Tongue (tissue), 2 donors: Measurements from ENCODE around the gene FLII. TPM values are rescaled to one million over a fixed set of nuclear protein-coding genes. Genes with fewer than 3 reads are reported as not detected.
A peak's percentile ranks its signal among the peaks of the same experiment; 100 is the strongest.

Experiments
- DNase-seq: peaks from one replicate; pipeline ENCODE4 v3.0.0-alpha.2; 2015
- total RNA-seq: library from RNA; depleted of rRNA; stranded (reverse); fragments of >200 nt; gene quantifications from one replicate; pipeline ENCODE4 v1.2.3, GENCODE V29; 2014

The FLII gene
- total RNA-seq, 1 donor from 2014 or later, result 201 TPM

GRCh38 chr17:18260332-18261145 is 2.0 kb upstream of the FLII start, which contains the start of gene MIEF2:
Gene MIEF2, plus strand, starts transcription at chr17:18260662. Its CDS starts 2,059 bp downstream, at chr17:18262721.
- DNase-seq, result peak; percentile 98

- DNase-seq, result no peak
Observed at GRCh38 chr17:18259621-18260331, 1.2 kb upstream of the FLII start.

- peak; percentile 79 for DNase-seq
Observed at GRCh38 chr17:18257982-18258355, 569 bp downstream of the FLII start.

GRCh38 chr17:18257268-18257981 is 1.1 kb downstream of the FLII start:
- DNase-seq, result no peak

GRCh38 chr17:18256776-18257175 is 1.8 kb downstream of the FLII start:
- DNase-seq, result no peak

- no peak for DNase-seq
Observed at GRCh38 chr17:18256351-18256750, 2.2 kb downstream of the FLII start.

- DNase-seq, result no peak
Observed at GRCh38 chr17:18254888-18255649, 3.5 kb downstream of the FLII start.

DNA sequence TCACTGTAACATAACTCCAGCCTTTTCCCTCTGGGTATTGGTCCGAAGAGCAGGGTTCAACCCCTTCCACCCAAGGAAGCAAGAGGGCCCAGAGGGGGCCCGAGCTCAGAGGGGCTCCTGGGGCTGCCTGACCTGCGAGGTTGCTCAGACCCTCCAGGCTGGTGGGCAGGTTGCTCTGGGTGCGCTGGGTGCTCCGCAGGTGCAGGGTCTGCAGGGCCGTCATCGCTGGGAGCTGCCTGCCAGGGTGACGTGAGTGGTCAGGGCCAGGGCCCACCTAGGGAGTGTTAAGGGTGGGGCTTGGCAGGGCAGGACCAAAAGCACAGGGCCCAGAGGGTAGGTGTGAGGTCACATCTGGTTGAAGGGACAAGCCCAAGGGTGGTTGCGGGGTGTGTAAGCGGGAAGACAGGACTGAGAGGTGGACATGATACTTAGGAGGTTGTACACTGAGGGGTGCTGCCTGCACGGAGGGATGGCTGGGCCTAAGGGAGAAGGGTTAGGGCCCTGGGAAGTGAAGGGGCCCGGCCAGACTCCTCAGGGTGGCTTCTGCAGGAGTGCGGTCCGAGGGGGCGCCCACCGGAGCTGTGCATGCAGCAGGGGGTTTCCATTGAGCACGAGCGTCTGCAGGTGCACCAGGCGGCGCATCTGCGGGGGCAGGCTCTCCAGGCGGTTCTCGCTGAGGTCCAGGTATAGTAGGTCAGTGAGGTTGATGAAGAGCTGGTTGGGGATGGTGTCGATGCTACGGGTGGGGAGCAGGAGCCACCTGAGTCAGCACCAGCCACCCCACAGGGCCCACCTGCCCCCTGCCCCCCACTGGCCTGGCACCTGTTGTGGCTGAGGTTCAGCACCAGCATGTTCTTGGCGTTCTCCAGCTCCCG is 4.4 kb downstream of the FLII start:
- no peak for DNase-seq

- no peak for DNase-seq
Observed at GRCh38 chr17:18253187-18253884, 5.2 kb downstream of the FLII start.

DNA sequence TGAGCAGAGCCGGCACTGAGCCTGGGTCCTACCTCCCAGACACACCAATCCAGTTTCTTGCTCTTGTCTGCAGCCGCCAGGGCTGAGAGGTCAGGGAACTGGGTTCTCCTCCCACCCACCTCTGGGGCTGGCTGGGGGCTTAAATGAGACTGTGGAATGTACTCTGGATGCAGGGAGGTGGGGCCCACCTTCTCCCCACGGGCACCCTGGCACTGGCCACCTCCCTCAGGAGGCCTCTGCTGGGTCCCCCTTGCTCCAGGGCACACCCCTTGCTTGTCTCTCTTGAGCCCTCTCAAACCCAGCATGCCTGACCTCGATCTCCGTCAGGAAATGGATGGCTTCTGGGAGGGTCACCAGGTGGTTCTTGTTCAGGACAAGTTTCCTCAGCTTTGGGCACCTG is 6.4 kb downstream of the FLII start:
- no peak for DNase-seq

DNA sequence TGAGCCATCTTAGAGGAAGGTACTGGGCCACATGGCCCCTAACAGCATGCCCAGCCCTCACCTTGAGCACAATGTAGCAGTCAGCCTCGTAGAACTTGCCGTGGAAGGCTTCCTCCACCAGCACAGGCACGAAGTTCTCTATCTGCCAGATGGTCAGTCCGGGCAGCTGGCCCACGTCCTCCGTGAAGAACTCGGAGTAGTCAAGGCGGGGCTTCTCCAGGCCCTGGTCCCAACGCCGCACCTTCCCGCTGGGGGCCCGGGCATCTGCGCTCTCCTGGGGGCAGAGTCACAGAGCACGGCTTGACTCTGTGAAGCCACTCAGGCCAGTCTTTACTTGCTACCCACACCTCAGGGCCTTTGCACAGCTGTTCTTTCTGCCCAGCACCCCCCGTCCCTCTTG is 7.3 kb downstream of the FLII start:
- DNase-seq, result no peak

GRCh38 chr17:18250708-18251107 is 7.8 kb downstream of the FLII start:
- no peak for DNase-seq

- DNase-seq, result no peak
Observed at GRCh38 chr17:18250259-18250658, 8.3 kb downstream of the FLII start.

DNA sequence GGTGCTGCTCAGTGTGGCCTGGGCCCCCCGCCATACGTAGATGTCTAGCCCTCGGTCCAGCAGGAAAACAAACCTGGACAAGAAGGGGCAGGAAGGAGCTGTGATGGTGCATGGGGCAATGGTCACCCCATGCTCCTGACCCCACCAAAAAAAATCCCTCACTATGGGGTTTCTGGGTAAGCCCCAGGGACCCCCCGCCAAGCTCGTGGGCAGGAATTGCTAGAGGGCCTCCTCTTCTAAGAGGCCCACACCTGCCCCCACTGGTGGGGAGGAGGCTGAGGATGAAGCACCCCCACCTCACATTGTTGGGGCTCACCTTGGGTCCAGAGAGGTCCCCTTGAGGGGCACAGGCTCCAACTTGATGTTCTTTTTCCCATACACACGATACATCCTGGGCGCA is 9.7 kb downstream of the FLII start:
- no peak for DNase-seq

- DNase-seq, result peak; percentile 87
Observed at GRCh38 chr17:18248300-18248731, 10.2 kb downstream of the FLII start.

DNA sequence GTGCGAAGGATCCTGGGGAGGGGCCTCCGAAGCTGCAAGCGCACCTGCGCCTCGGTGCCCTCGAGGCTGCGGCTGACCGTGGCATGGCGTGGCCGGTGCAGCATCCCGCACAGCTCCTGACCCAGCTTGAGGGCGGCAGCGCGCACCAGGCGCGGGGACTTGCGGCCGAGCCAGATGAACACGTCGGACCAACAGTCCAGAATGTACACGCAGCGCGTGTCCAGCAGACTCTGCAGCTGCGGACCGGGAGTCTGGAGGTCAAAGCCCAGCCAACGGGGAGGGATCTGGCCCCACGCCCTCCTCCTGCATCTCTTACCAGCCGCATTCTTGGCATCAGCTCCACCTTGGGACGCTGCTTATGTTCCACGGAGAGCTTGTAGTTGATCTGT is 10.9 kb downstream of the FLII start:
- no peak for DNase-seq

DNA sequence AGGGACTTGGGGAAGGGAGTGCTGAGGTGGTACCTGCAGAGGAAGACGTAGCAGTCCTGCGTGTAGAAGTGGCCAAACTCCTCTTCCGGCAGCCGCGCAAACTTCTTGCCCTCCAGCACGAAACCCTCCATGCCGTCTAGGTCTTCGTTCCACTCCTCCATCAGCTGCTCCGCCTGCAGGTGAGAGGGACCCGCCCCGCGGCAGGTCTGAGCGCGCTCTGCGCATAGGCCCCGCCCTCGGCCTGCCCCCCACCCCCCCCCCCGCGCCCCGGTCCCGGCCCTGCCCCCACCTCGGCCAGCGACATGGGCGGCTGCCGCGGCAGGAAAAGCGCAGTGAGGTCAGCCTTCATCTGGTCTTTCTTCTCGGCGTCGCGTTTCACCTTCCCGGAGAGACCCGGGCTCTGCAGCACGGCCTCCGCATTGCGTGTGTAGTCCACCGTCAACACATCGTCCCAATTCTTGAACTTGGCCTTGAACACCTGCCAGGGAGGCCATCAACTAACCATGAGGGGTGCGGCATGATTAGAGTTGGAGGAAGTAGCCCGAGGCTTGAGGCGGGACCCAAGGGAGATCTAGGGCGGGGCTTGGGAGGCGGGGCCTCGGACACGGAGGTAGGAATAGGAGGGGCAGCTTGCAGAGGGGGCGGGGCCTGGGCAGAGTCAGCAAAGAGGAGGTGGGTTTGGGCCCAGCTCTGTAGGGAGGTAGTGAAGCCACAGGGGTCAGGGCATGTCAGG is 11.5 kb downstream of the FLII start:
- peak; percentile 70 for DNase-seq

- DNase-seq, result no peak
Observed at GRCh38 chr17:18246109-18246725, 12.3 kb downstream of the FLII start.

GRCh38 chr17:18245038-18245776 is 13.3 kb downstream of the FLII start:
- no peak for DNase-seq
